ENCODE measurements around the gene ZNF526.
A peak's percentile ranks its signal among the peaks of the same experiment; 100 is the strongest.

Gene ZNF526

GRCh38 chr19:42173695-42174094 lies 46.4 kb upstream of the ZNF526 start:
- Histone ChIP-seq H3K79me1 (ENCODE audit: low read depth, low read length) (no peaks in the 10 kb centered on the region), H3K4me3 (ENCODE audit: low read length in 2 of 2) (peak overlapping the region in 1 of 2 donors; percentile 11)
- WGBS, 2 donors (ENCODE audit: extremely low coverage in 2 of 2, insufficient read length in 2 of 2, insufficient replicate concordance in 1 of 2) = no CpG with 5 or more reads among the region's 5 CpGs

GRCh38 chr19:42174188-42174587 lies 45.9 kb upstream of the ZNF526 start:
- Histone ChIP-seq H3K9ac (ENCODE audit: low read depth, low read length, poor library complexity) (no peak overlapping the region), H3K27me3 (ENCODE audit: control insufficient read depth in 3 of 3, insufficient read depth in 3 of 3, low read depth in 1 of 3, low read length in 3 of 3) (peaks cover 10 to 65% (median 45%) of the 10 kb centered on the region in 3 experiments)

More at GRCh38 chr19:42173695-42174094, 46.4 kb upstream of the ZNF526 start:
- H3K9ac ChIP-seq (ENCODE audit: low read depth, low read length, poor library complexity) = no peak overlapping the region
- H3K4me1 ChIP-seq (ENCODE audit: control insufficient read depth in 2 of 2, insufficient read depth in 1 of 2, low read depth in 1 of 2, low read length in 2 of 2) = peaks cover 13 to 52% of the 10 kb centered on the region in 2 donors
- H4K8ac ChIP-seq (ENCODE audit: low read depth, low read length) = no peak overlapping the region
- H3K9me3 ChIP-seq (replicated peaks in 1 of 2; ENCODE audit: control insufficient read depth in 2 of 2, insufficient read depth in 1 of 2, low read depth in 1 of 2, low read length in 2 of 2) = no peaks in the 10 kb centered on the region
- no peak overlapping the region for H3K23ac ChIP-seq (ENCODE audit: low read depth, low read length, poor library complexity)
- no peak overlapping the region for H2AK5ac ChIP-seq (ENCODE audit: low read depth, low read length)
- H3K18ac ChIP-seq (ENCODE audit: low read length) = peak overlapping the region; percentile 12
- no peak overlapping the region for H2AFZ ChIP-seq (ENCODE audit: low read length)
- H3K36me3 ChIP-seq (replicated peaks in 1 of 2; ENCODE audit: control insufficient read depth in 2 of 2, insufficient read depth in 2 of 2, low read length in 2 of 2) = no peaks in the 10 kb centered on the region
- no peak for DNase-seq (ENCODE audit: low spot score)
- no peak overlapping the region for H2BK120ac ChIP-seq (ENCODE audit: low read depth, low read length)
- H2BK5ac ChIP-seq (ENCODE audit: low read length) = no peak overlapping the region
- no peak overlapping the region for H3K4ac ChIP-seq (ENCODE audit: low read length)
- H4K91ac ChIP-seq (ENCODE audit: low read depth, low read length, poor library complexity) = no peak overlapping the region
- H3K4me2 ChIP-seq (ENCODE audit: insufficient read depth, low read length, poor library complexity, severe bottlenecking) = no peak overlapping the region
- H3K27ac ChIP-seq (replicated peaks; ENCODE audit: low read length) = no peak overlapping the region
- no peak overlapping the region for H2BK12ac ChIP-seq (ENCODE audit: low read length)
- H3K14ac ChIP-seq (ENCODE audit: low read length) = no peak overlapping the region
- peaks cover 7 to 60% (median 40%) of the 10 kb centered on the region in 3 experiments for H3K27me3 ChIP-seq (ENCODE audit: control insufficient read depth in 3 of 3, insufficient read depth in 3 of 3, low read depth in 1 of 3, low read length in 3 of 3)
- no peak overlapping the region for H2BK15ac ChIP-seq (ENCODE audit: low read length)

GRCh38 chr19:42174958-42175734 lies 45.0 kb upstream of the ZNF526 start:
- H3K79me1 ChIP-seq (ENCODE audit: low read depth, low read length) = no peaks in the 10 kb centered on the region
- no peak overlapping the region for H2AK5ac ChIP-seq (ENCODE audit: low read depth, low read length)
- H4K91ac ChIP-seq (ENCODE audit: low read depth, low read length, poor library complexity) = no peak overlapping the region
- no peak for DNase-seq (ENCODE audit: low spot score)
- no peak overlapping the region for H3K14ac ChIP-seq (ENCODE audit: low read length)
- no peak overlapping the region for H2BK5ac ChIP-seq (ENCODE audit: low read length)
- no peak overlapping the region for H3K4me2 ChIP-seq (ENCODE audit: insufficient read depth, low read length, poor library complexity, severe bottlenecking)
- H3K9me3 ChIP-seq (replicated peaks in 1 of 2; ENCODE audit: control insufficient read depth in 2 of 2, insufficient read depth in 1 of 2, low read depth in 1 of 2, low read length in 2 of 2) = no peaks in the 10 kb centered on the region
- H2BK120ac ChIP-seq (ENCODE audit: low read depth, low read length) = no peak overlapping the region
- peaks cover 10 to 74% (median 55%) of the 10 kb centered on the region in 3 experiments for H3K27me3 ChIP-seq (ENCODE audit: control insufficient read depth in 3 of 3, insufficient read depth in 3 of 3, low read depth in 1 of 3, low read length in 3 of 3)
- H3K23ac ChIP-seq (ENCODE audit: low read depth, low read length, poor library complexity) = no peak overlapping the region
- no peak overlapping the region for H3K27ac ChIP-seq (replicated peaks; ENCODE audit: low read length)
- peaks cover 16 to 45% of the 10 kb centered on the region in 2 donors for H3K4me1 ChIP-seq (ENCODE audit: control insufficient read depth in 2 of 2, insufficient read depth in 1 of 2, low read depth in 1 of 2, low read length in 2 of 2)
- H4K8ac ChIP-seq (ENCODE audit: low read depth, low read length) = no peak overlapping the region
- H3K9ac ChIP-seq (ENCODE audit: low read depth, low read length, poor library complexity) = no peak overlapping the region
- H2BK12ac ChIP-seq (ENCODE audit: low read length) = no peak overlapping the region
- no peak overlapping the region for H2AFZ ChIP-seq (ENCODE audit: low read length)
- WGBS, 2 donors (ENCODE audit: extremely low coverage in 2 of 2, insufficient read length in 2 of 2, insufficient replicate concordance in 1 of 2) = no CpG with 5 or more reads among the region's 6 CpGs
- no peak overlapping the region for H3K18ac ChIP-seq (ENCODE audit: low read length)
- no peaks in the 10 kb centered on the region for H3K36me3 ChIP-seq (replicated peaks in 1 of 2; ENCODE audit: control insufficient read depth in 2 of 2, insufficient read depth in 2 of 2, low read length in 2 of 2)
- H3K4ac ChIP-seq (ENCODE audit: low read length) = no peak overlapping the region
- H2BK15ac ChIP-seq (ENCODE audit: low read length) = no peak overlapping the region
- H3K4me3 ChIP-seq (ENCODE audit: low read length in 2 of 2) = no peak overlapping the region

More at GRCh38 chr19:42174188-42174587, 45.9 kb upstream of the ZNF526 start:
- Histone ChIP-seq H3K23ac (ENCODE audit: low read depth, low read length, poor library complexity) (no peak overlapping the region), H3K27ac (replicated peaks; ENCODE audit: low read length) (no peak overlapping the region), H3K4me2 (ENCODE audit: insufficient read depth, low read length, poor library complexity, severe bottlenecking) (no peak overlapping the region), H2BK5ac (ENCODE audit: low read length) (no peak overlapping the region), H2BK15ac (ENCODE audit: low read length) (no peak overlapping the region), H2BK12ac (ENCODE audit: low read length) (no peak overlapping the region), H2AK5ac (ENCODE audit: low read depth, low read length) (no peak overlapping the region), H3K14ac (ENCODE audit: low read length) (no peak overlapping the region), H3K36me3 (replicated peaks in 1 of 2; ENCODE audit: control insufficient read depth in 2 of 2, insufficient read depth in 2 of 2, low read length in 2 of 2) (no peaks in the 10 kb centered on the region), H4K8ac (ENCODE audit: low read depth, low read length) (no peak overlapping the region), H3K4ac (ENCODE audit: low read length) (no peak overlapping the region), H3K4me3 (ENCODE audit: low read length in 2 of 2) (no peak overlapping the region), H3K79me1 (ENCODE audit: low read depth, low read length) (no peaks in the 10 kb centered on the region), H3K18ac (ENCODE audit: low read length) (no peak overlapping the region), H3K9me3 (replicated peaks in 1 of 2; ENCODE audit: control insufficient read depth in 2 of 2, insufficient read depth in 1 of 2, low read depth in 1 of 2, low read length in 2 of 2) (no peaks in the 10 kb centered on the region), H2AFZ (ENCODE audit: low read length) (no peak overlapping the region), H4K91ac (ENCODE audit: low read depth, low read length, poor library complexity) (no peak overlapping the region), H2BK120ac (ENCODE audit: low read depth, low read length) (no peak overlapping the region), H3K4me1 (ENCODE audit: control insufficient read depth in 2 of 2, insufficient read depth in 1 of 2, low read depth in 1 of 2, low read length in 2 of 2) (peaks cover 13 to 52% of the 10 kb centered on the region in 2 donors)
- no CpG with 5 or more reads among the region's 11 CpGs for WGBS, 2 donors (ENCODE audit: extremely low coverage in 2 of 2, insufficient read length in 2 of 2, insufficient replicate concordance in 1 of 2)
- no peak for DNase-seq (ENCODE audit: low spot score)

- H4K91ac ChIP-seq (ENCODE audit: low read depth, low read length, poor library complexity) = no peak overlapping the region
- H3K27me3 ChIP-seq (ENCODE audit: control insufficient read depth in 3 of 3, insufficient read depth in 3 of 3, low read depth in 1 of 3, low read length in 3 of 3) = peaks cover 10 to 81% (median 60%) of the 10 kb centered on the region in 3 experiments
- no peak overlapping the region for H2BK120ac ChIP-seq (ENCODE audit: low read depth, low read length)
- peak overlapping the region; percentile 88 for H2AFZ ChIP-seq (ENCODE audit: low read length)
- WGBS, 2 donors (ENCODE audit: extremely low coverage in 2 of 2, insufficient read length in 2 of 2, insufficient replicate concordance in 1 of 2) = no CpG with 5 or more reads among the region's 34 CpGs
- no peaks in the 10 kb centered on the region for H3K9me3 ChIP-seq (replicated peaks in 1 of 2; ENCODE audit: control insufficient read depth in 2 of 2, insufficient read depth in 1 of 2, low read depth in 1 of 2, low read length in 2 of 2)
- no peak overlapping the region for H3K27ac ChIP-seq (replicated peaks; ENCODE audit: low read length)
- no peak overlapping the region for H3K9ac ChIP-seq (ENCODE audit: low read depth, low read length, poor library complexity)
- no peak overlapping the region for H2BK5ac ChIP-seq (ENCODE audit: low read length)
- peak overlapping the region; percentile 44 to 69 for H3K4me3 ChIP-seq (ENCODE audit: low read length in 2 of 2)
- H3K4ac ChIP-seq (ENCODE audit: low read length) = no peak overlapping the region
- no peak overlapping the region for H3K14ac ChIP-seq (ENCODE audit: low read length)
- H2BK15ac ChIP-seq (ENCODE audit: low read length) = no peak overlapping the region
- no peaks in the 10 kb centered on the region for H3K79me1 ChIP-seq (ENCODE audit: low read depth, low read length)
- no peak overlapping the region for H3K23ac ChIP-seq (ENCODE audit: low read depth, low read length, poor library complexity)
- no peak overlapping the region for H4K8ac ChIP-seq (ENCODE audit: low read depth, low read length)
- no peak overlapping the region for H2BK12ac ChIP-seq (ENCODE audit: low read length)
- H2AK5ac ChIP-seq (ENCODE audit: low read depth, low read length) = no peak overlapping the region
- H3K18ac ChIP-seq (ENCODE audit: low read length) = no peak overlapping the region
- H3K36me3 ChIP-seq (replicated peaks in 1 of 2; ENCODE audit: control insufficient read depth in 2 of 2, insufficient read depth in 2 of 2, low read length in 2 of 2) = no peaks in the 10 kb centered on the region
- H3K4me2 ChIP-seq (ENCODE audit: insufficient read depth, low read length, poor library complexity, severe bottlenecking) = peak overlapping the region; percentile 85
- no peak for DNase-seq (ENCODE audit: low spot score)
- H3K4me1 ChIP-seq (ENCODE audit: control insufficient read depth in 2 of 2, insufficient read depth in 1 of 2, low read depth in 1 of 2, low read length in 2 of 2) = peaks cover 13 to 36% of the 10 kb centered on the region in 2 donors
Measured at GRCh38 chr19:42175952-42176648, 44.0 kb upstream of the ZNF526 start.
